HG02885 (cell line): ENCODE results near the gene RALB.

ENCODE experiments used
- ATAC-seq: cut with Tn5 transposase; IDR thresholded peaks from one replicate; pipeline ENCODE4 v1.9.1; 2021; ENCODE audit warnings: mild to moderate bottlenecking; ENCODE audit not compliant: unreplicated experiment, poor library complexity

The RALB gene

DNA sequence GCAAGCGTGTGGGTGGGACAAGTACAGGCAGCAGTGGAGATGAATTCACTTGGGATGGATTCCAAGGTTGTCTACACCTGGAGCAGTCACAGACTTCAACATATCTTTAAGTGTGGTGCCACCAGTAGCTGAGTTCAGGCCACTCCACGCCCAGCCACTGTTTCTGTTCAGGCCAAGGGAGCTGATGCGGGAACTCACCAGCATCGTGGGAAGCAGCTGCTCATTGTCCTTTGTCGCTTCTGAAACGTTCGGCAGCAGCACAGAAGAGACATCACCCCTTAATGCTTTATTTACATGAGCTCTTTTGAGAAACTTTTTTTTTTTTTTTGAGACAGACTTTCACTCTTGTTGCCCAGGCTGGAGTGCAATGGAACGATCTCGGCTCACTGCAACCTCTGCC is 73.4 kb downstream of the RALB start:
- ATAC-seq, result no peak

- no peak for ATAC-seq
Measured at GRCh38 chr2:120330946-120331822, 78.5 kb downstream of the RALB start.

GRCh38 chr2:120331903-120332302 is 79.3 kb downstream of the RALB start:
- ATAC-seq, result no peak

DNA sequence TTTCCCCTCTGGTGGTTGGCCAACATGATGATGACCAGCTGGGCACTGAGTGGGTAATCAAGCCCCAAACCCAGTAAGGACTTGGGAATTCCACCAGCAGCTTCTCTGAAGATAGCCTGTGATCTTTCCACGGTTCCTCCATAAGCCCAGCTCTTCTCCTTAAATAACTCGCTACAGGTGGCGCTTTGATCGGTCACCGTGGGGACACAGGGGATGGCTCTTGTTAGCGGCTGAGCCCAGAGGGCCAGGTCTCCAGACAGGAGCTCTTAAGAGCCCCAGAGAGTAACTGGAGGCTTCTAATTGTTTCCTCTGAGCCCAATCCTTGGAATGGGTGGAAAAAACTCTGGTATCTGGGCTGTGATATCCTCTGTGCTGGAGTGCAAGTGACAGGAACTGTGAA is 79.7 kb downstream of the RALB start:
- ATAC-seq, result no peak

DNA sequence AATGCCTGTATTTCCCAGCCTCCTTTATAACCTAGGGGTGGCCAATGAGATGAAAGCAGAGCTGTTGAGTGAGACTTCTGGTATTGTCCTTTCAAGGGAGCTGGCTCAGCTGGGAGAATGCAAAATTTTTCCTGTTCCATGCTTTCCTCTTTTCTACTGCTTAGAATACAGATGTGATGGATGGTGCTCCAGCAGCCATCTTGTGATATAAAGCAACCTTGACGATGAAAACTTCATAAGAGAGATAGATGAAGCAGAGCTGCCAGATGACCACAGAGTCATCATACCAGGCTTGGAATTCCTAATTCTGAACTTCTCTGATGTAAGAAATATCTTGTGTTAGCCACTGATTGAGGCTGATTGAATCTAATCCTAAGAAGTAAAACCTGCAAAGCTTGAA is 81.4 kb downstream of the RALB start:
- ATAC-seq, result no peak

DNA sequence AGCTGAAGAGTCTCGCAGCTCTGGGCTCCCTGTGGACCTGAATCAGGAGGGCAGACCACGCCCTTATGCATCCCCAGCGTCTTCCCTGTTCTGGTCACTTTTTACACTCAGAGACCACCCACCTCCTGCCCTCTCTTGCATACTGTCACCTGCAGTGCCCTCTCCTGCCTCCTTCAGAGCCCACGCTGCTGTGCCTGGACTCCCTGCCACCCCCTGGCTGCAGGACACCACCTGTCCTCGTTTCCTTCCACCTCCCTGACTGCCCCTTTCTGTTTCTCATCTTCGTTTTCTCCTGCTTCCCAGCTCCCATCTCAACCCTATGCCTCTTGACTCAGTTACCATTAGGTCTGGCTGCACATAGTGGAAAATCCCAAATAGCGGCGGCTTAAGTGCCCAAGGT is 84.1 kb downstream of the RALB start:
- no peak for ATAC-seq

- ATAC-seq, result no peak
Measured at GRCh38 chr2:120338015-120338414, 85.4 kb downstream of the RALB start.

GRCh38 chr2:120341977-120342376 is 89.3 kb downstream of the RALB start:
- ATAC-seq, result no peak

DNA sequence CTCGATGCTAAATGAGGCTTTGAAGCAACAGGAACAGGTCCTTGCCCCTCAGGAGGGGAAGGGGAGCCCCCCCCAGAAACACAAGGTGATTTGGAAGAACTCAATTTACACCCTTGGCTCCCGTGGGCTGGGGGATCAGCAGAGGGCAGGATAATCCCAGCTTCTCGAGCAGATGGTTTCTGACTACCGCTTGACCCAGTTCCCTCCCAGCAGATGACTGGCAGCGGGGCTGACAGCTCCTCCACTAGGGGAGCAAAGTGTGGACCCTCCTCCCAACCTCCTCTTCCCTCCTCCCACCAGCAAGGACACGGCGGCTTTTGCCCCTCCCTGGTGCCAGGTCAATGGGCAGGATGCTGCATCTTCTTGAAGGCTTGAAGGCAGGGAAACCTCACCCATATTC is 89.8 kb downstream of the RALB start:
- no peak for ATAC-seq

DNA sequence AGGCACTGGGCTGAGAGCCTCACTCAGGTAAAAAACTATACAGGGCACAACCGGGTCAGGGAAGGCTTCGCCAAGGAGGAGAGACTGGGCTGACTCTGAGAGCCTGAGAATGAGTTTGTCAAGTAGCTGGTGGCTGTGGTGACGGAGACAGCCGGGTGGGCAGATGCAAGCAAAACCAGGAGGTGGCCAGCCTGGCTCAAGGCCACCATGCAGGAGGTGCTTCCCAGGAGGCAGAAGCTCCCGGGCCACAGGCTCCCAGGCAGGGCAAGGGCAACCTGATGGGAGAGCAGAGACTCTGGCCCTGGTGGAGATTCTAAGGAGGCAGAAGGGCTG is 90.4 kb downstream of the RALB start:
- peak; percentile 5 for ATAC-seq

GRCh38 chr2:120343433-120344105 is 90.9 kb downstream of the RALB start:
- peak; percentile 61 for ATAC-seq
